SK-N-SH (cell line): Measurements from ENCODE around the gene RBPJL.

ENCODE experiments used
- EZH2phosphoT487 ChIP-seq: fragments of 200-600 bp; sonication (generic); IDR thresholded peaks from 2 replicates; pipeline ENCODE4 v1.6.1; 2017; ENCODE audit warnings: low read depth, mixed run types, mild to moderate bottlenecking, antibody characterized with exemption, moderate library complexity, borderline replicate concordance
- FOSL2 ChIP-seq: IDR thresholded peaks from 2 replicates; pipeline ENCODE4 v1.4.0; 2012; ENCODE audit warnings: low read depth, mild to moderate bottlenecking, moderate library complexity, borderline replicate concordance
- PBX3 ChIP-seq: IDR thresholded peaks from 2 replicates; pipeline ENCODE4; 2012
- POLR2AphosphoS5 ChIP-seq: IDR thresholded peaks from 2 replicates; pipeline ENCODE4 v1.6.1; 2012; ENCODE audit warnings: low read depth, low read length
- RAD21 ChIP-seq: IDR thresholded peaks from 2 replicates; pipeline ENCODE4 v1.6.1; 2012; ENCODE audit warnings: mild to moderate bottlenecking, low read length
- RCOR1 ChIP-seq: fragments of 150-350 bp; IDR thresholded peaks from 2 replicates; pipeline ENCODE4 v1.6.1; 2017; ENCODE audit warnings: antibody characterized with exemption, low read length
- TF ChIP-seq, protein P1 (sequence below): fragments of 200-600 bp; sonication (generic); IDR thresholded peaks from 2 replicates; pipeline ENCODE4 v1.6.1; 2017; ENCODE audit warnings: antibody characterized with exemption, mild to moderate bottlenecking, moderate library complexity
- TF ChIP-seq, protein P2 (sequence below): IDR thresholded peaks from 2 replicates; pipeline ENCODE4 v1.4.0; 2012; ENCODE audit warnings: low read depth, borderline replicate concordance

- TF ChIP-seq, protein P1, sequence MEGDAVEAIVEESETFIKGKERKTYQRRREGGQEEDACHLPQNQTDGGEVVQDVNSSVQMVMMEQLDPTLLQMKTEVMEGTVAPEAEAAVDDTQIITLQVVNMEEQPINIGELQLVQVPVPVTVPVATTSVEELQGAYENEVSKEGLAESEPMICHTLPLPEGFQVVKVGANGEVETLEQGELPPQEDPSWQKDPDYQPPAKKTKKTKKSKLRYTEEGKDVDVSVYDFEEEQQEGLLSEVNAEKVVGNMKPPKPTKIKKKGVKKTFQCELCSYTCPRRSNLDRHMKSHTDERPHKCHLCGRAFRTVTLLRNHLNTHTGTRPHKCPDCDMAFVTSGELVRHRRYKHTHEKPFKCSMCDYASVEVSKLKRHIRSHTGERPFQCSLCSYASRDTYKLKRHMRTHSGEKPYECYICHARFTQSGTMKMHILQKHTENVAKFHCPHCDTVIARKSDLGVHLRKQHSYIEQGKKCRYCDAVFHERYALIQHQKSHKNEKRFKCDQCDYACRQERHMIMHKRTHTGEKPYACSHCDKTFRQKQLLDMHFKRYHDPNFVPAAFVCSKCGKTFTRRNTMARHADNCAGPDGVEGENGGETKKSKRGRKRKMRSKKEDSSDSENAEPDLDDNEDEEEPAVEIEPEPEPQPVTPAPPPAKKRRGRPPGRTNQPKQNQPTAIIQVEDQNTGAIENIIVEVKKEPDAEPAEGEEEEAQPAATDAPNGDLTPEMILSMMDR = no peak
- TF ChIP-seq RCOR1 = no peak
- no peak for TF ChIP-seq POLR2AphosphoS5
- TF ChIP-seq PBX3 = no peak
- no peak for TF ChIP-seq EZH2phosphoT487
- TF ChIP-seq RAD21 = no peak
- no peak for TF ChIP-seq FOSL2
- TF ChIP-seq, protein P2, sequence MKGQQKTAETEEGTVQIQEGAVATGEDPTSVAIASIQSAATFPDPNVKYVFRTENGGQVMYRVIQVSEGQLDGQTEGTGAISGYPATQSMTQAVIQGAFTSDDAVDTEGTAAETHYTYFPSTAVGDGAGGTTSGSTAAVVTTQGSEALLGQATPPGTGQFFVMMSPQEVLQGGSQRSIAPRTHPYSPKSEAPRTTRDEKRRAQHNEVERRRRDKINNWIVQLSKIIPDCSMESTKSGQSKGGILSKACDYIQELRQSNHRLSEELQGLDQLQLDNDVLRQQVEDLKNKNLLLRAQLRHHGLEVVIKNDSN = no peak
Observed at GRCh38 chr20:45363611-45364492, 57.2 kb downstream of the RBPJL start.
